Adrenal gland (tissue), 5 donors: ENCODE data around the gene ATP6V1C2.

Experiments used
- CTCF ChIP-seq, 6 experiments: fragments of 450-650 bp in 4 of 6; fragments of 200-600 bp in 2 of 6; sonication (generic) in 1 of 6; IDR thresholded peaks; 1 replicate in 5 of 6; 2 replicates in 1 of 6; pipeline versions ENCODE4 v1.5.1 to v1.8.0; 2016 to 2021; ENCODE audit warnings: antibody characterized with exemption in 6 of 6, mild to moderate bottlenecking in 2 of 6, moderate library complexity in 1 of 6
- POLR2A ChIP-seq, 2 donors: fragments of 450-650 bp; IDR thresholded peaks; one replicate each; pipeline ENCODE4 v1.6.1; 2017; ENCODE audit warnings: antibody characterized with exemption in 2 of 2, mild to moderate bottlenecking in 2 of 2, moderate library complexity in 1 of 2
- donor health status: DM: no; HTN: no; CAD: no.

GRCh38 chr2:10830641-10831399 lies 109.4 kb downstream of the ATP6V1C2 start:
- TF ChIP-seq CTCF (IDR thresholded peaks at IDR 0.05) (no peak), POLR2A (IDR thresholded peaks at IDR 0.05) (no peak)
